Ishikawa (cell line): ENCODE results near the gene MGLL.

ENCODE experiments used
- CEBPB ChIP-seq: IDR thresholded peaks from 2 replicates; pipeline ENCODE4 v1.6.1; 2012
- CREB1 ChIP-seq: IDR thresholded peaks from 2 replicates; pipeline ENCODE4 v1.6.1; 2012; ENCODE audit warnings: low read depth
- EGR1 ChIP-seq: IDR thresholded peaks from 2 replicates; pipeline ENCODE4 v1.6.1; 2012
- EP300 ChIP-seq: IDR thresholded peaks from 2 replicates; pipeline ENCODE4 v1.6.1; 2012; ENCODE audit warnings: borderline replicate concordance
- FOXM1 ChIP-seq: IDR thresholded peaks from 2 replicates; pipeline ENCODE4 v1.6.1; 2012; ENCODE audit warnings: low read depth, borderline replicate concordance
- NFIC ChIP-seq: IDR thresholded peaks from 2 replicates; pipeline ENCODE4 v1.6.1; 2012
- RAD21 ChIP-seq: IDR thresholded peaks from 2 replicates; pipeline ENCODE4 v1.6.1; 2012; ENCODE audit warnings: low read depth
- TAF1 ChIP-seq: IDR thresholded peaks from 2 replicates; pipeline ENCODE4 v1.6.1; 2012; ENCODE audit warnings: low read depth, mild to moderate bottlenecking
- TCF12 ChIP-seq: IDR thresholded peaks from 2 replicates; pipeline ENCODE4 v1.6.1; 2012; ENCODE audit warnings: low read depth
- TEAD4 ChIP-seq: IDR thresholded peaks from 2 replicates; pipeline ENCODE4 v1.6.1; 2012
- YY1 ChIP-seq: IDR thresholded peaks from 2 replicates; pipeline ENCODE4 v1.6.1; 2012; ENCODE audit warnings: low read depth
- TF ChIP-seq, protein P1 (sequence below): IDR thresholded peaks from 2 replicates; pipeline ENCODE4 v1.6.1; 2012; ENCODE audit warnings: low read depth, mild to moderate bottlenecking
- TF ChIP-seq, protein P2 (sequence below): IDR thresholded peaks from 2 replicates; pipeline ENCODE4 v1.6.1; 2012
- TF ChIP-seq, protein P3 (sequence below): IDR thresholded peaks from 2 replicates; pipeline ENCODE4 v1.6.1; 2012

DNA sequence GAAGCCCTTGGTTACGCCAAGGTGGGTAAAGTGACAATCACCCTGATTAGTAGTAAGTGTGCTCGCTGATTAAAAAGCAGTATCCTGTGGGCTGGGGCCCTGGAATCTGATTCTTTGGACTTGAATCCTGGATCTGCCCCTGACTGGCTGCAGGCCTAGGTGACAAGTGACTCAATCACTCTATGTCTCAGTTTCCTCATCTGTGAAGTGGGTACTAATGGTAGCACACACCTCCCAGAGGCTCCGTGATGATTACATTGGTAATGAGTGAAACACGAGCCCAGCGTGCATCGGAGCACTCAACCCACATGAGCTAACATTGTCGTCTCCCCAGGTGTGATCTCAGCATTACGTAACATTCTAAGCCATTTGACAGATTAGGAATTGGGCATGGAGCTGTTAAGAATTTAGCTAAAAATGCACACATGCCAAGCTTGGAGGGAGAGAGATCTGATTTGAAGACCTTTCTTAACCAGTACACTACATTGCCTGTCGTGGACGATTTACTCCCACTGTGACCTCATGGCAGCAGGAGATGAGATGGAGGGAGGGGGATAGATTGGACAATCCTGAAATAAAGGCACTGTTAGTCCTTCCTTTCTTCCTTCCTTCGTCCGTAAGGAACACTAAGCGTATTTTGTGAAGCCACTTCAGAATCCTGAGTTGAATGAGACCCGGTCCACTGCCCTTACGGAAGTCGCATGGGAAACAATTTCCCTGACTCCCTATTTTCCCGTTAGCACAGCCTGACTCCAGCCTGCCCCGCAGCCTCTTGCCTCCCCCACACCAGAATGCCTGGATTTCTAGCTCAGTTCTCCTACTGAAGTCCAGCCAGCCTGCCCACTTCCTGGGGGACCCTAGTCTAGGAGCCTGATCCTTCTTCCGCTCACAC is 32.1 kb downstream of the MGLL start:
- TF ChIP-seq FOXM1 (no peak), EP300 (no peak), RAD21 (no peak), CEBPB (no peak), NFIC (no peak), CREB1 (no peak), TCF12 (no peak), TAF1 (no peak), YY1 (no peak), TEAD4 (no peak), EGR1 (no peak)
- TF ChIP-seq, protein P1, sequence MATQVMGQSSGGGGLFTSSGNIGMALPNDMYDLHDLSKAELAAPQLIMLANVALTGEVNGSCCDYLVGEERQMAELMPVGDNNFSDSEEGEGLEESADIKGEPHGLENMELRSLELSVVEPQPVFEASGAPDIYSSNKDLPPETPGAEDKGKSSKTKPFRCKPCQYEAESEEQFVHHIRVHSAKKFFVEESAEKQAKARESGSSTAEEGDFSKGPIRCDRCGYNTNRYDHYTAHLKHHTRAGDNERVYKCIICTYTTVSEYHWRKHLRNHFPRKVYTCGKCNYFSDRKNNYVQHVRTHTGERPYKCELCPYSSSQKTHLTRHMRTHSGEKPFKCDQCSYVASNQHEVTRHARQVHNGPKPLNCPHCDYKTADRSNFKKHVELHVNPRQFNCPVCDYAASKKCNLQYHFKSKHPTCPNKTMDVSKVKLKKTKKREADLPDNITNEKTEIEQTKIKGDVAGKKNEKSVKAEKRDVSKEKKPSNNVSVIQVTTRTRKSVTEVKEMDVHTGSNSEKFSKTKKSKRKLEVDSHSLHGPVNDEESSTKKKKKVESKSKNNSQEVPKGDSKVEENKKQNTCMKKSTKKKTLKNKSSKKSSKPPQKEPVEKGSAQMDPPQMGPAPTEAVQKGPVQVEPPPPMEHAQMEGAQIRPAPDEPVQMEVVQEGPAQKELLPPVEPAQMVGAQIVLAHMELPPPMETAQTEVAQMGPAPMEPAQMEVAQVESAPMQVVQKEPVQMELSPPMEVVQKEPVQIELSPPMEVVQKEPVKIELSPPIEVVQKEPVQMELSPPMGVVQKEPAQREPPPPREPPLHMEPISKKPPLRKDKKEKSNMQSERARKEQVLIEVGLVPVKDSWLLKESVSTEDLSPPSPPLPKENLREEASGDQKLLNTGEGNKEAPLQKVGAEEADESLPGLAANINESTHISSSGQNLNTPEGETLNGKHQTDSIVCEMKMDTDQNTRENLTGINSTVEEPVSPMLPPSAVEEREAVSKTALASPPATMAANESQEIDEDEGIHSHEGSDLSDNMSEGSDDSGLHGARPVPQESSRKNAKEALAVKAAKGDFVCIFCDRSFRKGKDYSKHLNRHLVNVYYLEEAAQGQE: no peak
- TF ChIP-seq, protein P2, sequence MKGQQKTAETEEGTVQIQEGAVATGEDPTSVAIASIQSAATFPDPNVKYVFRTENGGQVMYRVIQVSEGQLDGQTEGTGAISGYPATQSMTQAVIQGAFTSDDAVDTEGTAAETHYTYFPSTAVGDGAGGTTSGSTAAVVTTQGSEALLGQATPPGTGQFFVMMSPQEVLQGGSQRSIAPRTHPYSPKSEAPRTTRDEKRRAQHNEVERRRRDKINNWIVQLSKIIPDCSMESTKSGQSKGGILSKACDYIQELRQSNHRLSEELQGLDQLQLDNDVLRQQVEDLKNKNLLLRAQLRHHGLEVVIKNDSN: no peak
- TF ChIP-seq, protein P3, sequence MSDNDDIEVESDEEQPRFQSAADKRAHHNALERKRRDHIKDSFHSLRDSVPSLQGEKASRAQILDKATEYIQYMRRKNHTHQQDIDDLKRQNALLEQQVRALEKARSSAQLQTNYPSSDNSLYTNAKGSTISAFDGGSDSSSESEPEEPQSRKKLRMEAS: no peak
